ENCODE results near the gene SCAPER. TPM values are rescaled to one million over a fixed set of nuclear protein-coding genes. Genes with fewer than 3 reads are reported as not detected.

The SCAPER gene
- total RNA-seq, 1 experiment from 2014 or later = 10.3 TPM

GRCh38 chr15:76390571-76390970, 514.6 kb downstream of the SCAPER start:
- H3K4me1 Mint-ChIP-seq = no peaks in the 10 kb centered on the region

GRCh38 chr15:76386926-76387325, 518.2 kb downstream of the SCAPER start:
- Mint-ChIP-seq H3K4me3 (no peak overlapping the region), H3K27me3 (ENCODE audit: low read depth) (no peaks in the 10 kb centered on the region; the same call in 1 of the 2 replicates), H3K27ac (no peak overlapping the region), H3K4me1 (no peaks in the 10 kb centered on the region), H3K36me3 (no peaks in the 10 kb centered on the region), H3K9me3 (no peaks in the 10 kb centered on the region)
- ATAC-seq (no peak), DNase-seq (ENCODE audit: low spot score) (no peak)
- CTCF ChIA-PET = no interaction called here
- POLR2A ChIA-PET = no interaction called here
- TF ChIP-seq TP53 (CRISPR knock-in tag; IDR thresholded peaks at IDR 0.05) (no peak), ZNF512 (CRISPR knock-in tag; IDR thresholded peaks at IDR 0.05; ENCODE audit: borderline replicate concordance) (no peak), JAZF1 (CRISPR knock-in tag; IDR thresholded peaks at IDR 0.05) (no peak), SMAD3 (CRISPR knock-in tag; IDR thresholded peaks at IDR 0.05; ENCODE audit: borderline replicate concordance) (no peak), OVOL2 (CRISPR knock-in tag; IDR thresholded peaks at IDR 0.05; ENCODE audit: borderline replicate concordance) (no peak), STAT6 (CRISPR knock-in tag; conservative IDR thresholded peaks at IDR 0.05; ENCODE audit: low read depth) (no peak), MAX (CRISPR knock-in tag; IDR thresholded peaks at IDR 0.05) (no peak)

More at GRCh38 chr15:76390571-76390970, 514.6 kb downstream of the SCAPER start:
- POLR2A ChIA-PET = no interaction called here
- no peak for TF ChIP-seq ZMAT4 (CRISPR knock-in tag; IDR thresholded peaks at IDR 0.05)
- no peak for TF ChIP-seq SOX15 (CRISPR knock-in tag; IDR thresholded peaks at IDR 0.05)
- TF ChIP-seq TP53 (CRISPR knock-in tag; IDR thresholded peaks at IDR 0.05) = no peak
- no peak for TF ChIP-seq ARID4B (CRISPR knock-in tag; IDR thresholded peaks at IDR 0.05; ENCODE audit: borderline replicate concordance)
- no peak for TF ChIP-seq SMAD3 (CRISPR knock-in tag; IDR thresholded peaks at IDR 0.05; ENCODE audit: borderline replicate concordance)
- no peak for TF ChIP-seq FOXJ3 (CRISPR knock-in tag; IDR thresholded peaks at IDR 0.05; ENCODE audit: borderline replicate concordance)
- no peak for TF ChIP-seq AFF4 (CRISPR knock-in tag; IDR thresholded peaks at IDR 0.05; ENCODE audit: borderline replicate concordance)
- H3K9me3 Mint-ChIP-seq = no peaks in the 10 kb centered on the region
- CTCF ChIA-PET = no interaction called here
- no peaks in the 10 kb centered on the region; the same call in 1 of the 2 replicates for H3K27me3 Mint-ChIP-seq (ENCODE audit: low read depth)
- ATAC-seq = no peak
- DNase-seq (ENCODE audit: low spot score) = no peak
- no peaks in the 10 kb centered on the region for H3K36me3 Mint-ChIP-seq
- H3K4me3 Mint-ChIP-seq = no peak overlapping the region
- no peak overlapping the region for H3K27ac Mint-ChIP-seq

Measured in WTC11 (cell line).